SK-N-MC (cell line): Measurements from ENCODE around the gene DHX36.

ENCODE experiments used
- DNase-seq: peaks from one replicate; pipeline ENCODE4 v3.0.0-alpha.2; 2011; ENCODE audit warnings: low read depth, low spot score
- H3K27ac ChIP-seq: fragments of 200-600 bp; sonication (generic); 2 replicates; pipeline ENCODE4 v1.5.1; 2016; ENCODE audit warnings: mixed run types
- H3K36me3 ChIP-seq: fragments of 200-600 bp; sonication (generic); 2 replicates; pipeline ENCODE4 v1.6.1; 2017; ENCODE audit warnings: antibody characterized with exemption, low read length, mixed read lengths; ENCODE audit not compliant: insufficient read depth
- H3K4me3 ChIP-seq: fragments of 200-600 bp; sonication (generic); 2 replicates; pipeline ENCODE4 v1.5.1; 2016
- H3K9ac ChIP-seq: fragments of 200-600 bp; sonication (generic); 2 replicates; pipeline ENCODE4 v1.8.0; 2017; ENCODE audit warnings: mixed run types, mixed read lengths; ENCODE audit not compliant: insufficient read length
- H3K9me3 ChIP-seq: fragments of 200-600 bp; sonication (generic); 2 replicates; pipeline ENCODE4 v1.6.1; 2017; ENCODE audit warnings: low read depth, mild to moderate bottlenecking, antibody characterized with exemption, low read length, moderate library complexity, mixed read lengths
- EZH2 ChIP-seq: fragments of 200-600 bp; sonication (generic); IDR thresholded peaks from one replicate; pipeline ENCODE4 v1.6.1; 2017; ENCODE audit warnings: antibody characterized with exemption
- FOXP2 ChIP-seq: optimal IDR thresholded peaks from 2 replicates; pipeline ENCODE3; 2011; ENCODE audit warnings: mild to moderate bottlenecking, moderate library complexity; ENCODE audit not compliant: insufficient read depth; ENCODE audit errors: extremely low read length, control extremely low read depth
- POLR2AphosphoS5 ChIP-seq: IDR thresholded peaks from 2 replicates; pipeline ENCODE4 v1.6.1; 2012; ENCODE audit warnings: mild to moderate bottlenecking, low read depth, low read length, borderline replicate concordance

The DHX36 gene

GRCh38 chr3:154240235-154240634 lies 84.1 kb downstream of the DHX36 start:
- Histone ChIP-seq H3K27ac (no peak overlapping the region), H3K9ac (no peak overlapping the region), H3K4me3 (no peak overlapping the region), H3K36me3 (peaks cover 13% of the 10 kb centered on the region), H3K9me3 (no peaks in the 10 kb centered on the region)
- DNase-seq: no peak
- TF ChIP-seq POLR2AphosphoS5 (no peak), FOXP2 (no peak), EZH2 (no peak)

DNA sequence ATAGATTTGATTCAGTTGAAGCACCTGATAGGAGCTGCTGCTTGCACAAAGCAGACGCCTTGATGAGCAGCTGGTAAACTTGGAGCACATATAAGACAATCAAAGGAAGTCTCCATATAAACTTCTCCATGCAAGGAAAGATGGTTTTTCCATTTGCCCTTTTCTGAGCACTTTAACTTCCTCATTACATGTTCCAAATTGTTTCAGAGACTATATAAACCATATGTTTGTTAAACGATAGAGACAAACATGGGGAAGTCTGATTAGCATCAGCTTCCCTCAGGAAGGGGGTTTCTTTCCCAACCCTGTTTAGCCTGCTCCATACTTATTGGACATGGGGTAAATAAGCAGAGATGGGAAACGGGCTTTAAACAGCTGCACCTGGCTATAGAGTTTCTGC lies 88.0 kb downstream of the DHX36 start:
- no peaks in the 10 kb centered on the region for H3K9me3 ChIP-seq
- H3K9ac ChIP-seq: no peak overlapping the region
- DNase-seq: no peak
- TF ChIP-seq EZH2: no peak
- no peak for TF ChIP-seq FOXP2
- no peak for TF ChIP-seq POLR2AphosphoS5
- H3K36me3 ChIP-seq: peaks cover 10% of the 10 kb centered on the region
- H3K27ac ChIP-seq: no peak overlapping the region
- H3K4me3 ChIP-seq: no peak overlapping the region

DNA sequence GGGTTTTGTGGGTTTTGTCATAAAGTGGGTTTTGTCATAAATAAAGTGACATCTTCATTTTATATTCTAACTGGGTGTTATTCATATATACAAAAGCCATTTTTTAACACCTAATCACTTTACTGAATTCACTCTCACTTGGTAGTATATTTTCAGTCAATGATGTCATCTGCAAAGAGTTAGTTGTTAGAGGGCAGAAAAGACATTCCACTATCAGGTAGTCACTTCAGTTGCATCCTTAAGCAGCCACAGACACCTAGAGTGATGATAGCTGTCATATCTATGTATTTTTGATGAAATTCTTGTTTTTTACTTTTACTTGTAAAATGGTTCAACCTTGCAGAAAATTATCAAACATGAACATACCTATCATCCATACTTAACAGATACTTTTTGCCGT lies 89.0 kb downstream of the DHX36 start:
- no peaks in the 10 kb centered on the region for H3K9me3 ChIP-seq
- TF ChIP-seq FOXP2 (no peak), POLR2AphosphoS5 (no peak), EZH2 (no peak)
- H3K36me3 ChIP-seq: 0 out of 2 replicates have a peak, but pooled peaks cover 2% of the 10 kb centered on the region
- no peak overlapping the region for H3K4me3 ChIP-seq
- no peak overlapping the region for H3K27ac ChIP-seq
- H3K9ac ChIP-seq: no peak overlapping the region
- no peak for DNase-seq

DNA sequence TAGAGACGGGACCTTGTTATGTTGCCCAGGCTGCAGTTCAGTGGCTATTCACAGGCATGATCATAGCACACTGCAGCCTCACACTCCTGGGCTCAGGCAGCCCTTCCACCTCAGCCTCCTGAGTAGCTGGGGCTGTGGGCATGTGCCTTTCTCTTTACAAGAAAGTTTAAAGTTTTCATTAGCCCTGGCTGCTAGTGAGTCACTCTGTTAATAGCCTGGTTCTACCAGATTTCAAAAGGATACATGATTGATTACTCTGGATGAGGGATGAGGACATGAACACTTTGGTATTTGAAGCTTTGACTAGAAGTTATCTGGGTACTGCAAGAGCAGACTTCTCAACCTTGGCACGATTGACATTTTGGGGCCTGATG lies 95.1 kb downstream of the DHX36 start:
- H3K9me3 ChIP-seq: no peaks in the 10 kb centered on the region
- H3K27ac ChIP-seq: no peak overlapping the region
- no peak overlapping the region for H3K9ac ChIP-seq
- H3K36me3 ChIP-seq: no peaks in the 10 kb centered on the region; the same call in 1 of the 2 replicates
- TF ChIP-seq POLR2AphosphoS5: no peak
- TF ChIP-seq FOXP2: no peak
- no peak for TF ChIP-seq EZH2
- no peak for DNase-seq
- H3K4me3 ChIP-seq: no peak overlapping the region

DNA sequence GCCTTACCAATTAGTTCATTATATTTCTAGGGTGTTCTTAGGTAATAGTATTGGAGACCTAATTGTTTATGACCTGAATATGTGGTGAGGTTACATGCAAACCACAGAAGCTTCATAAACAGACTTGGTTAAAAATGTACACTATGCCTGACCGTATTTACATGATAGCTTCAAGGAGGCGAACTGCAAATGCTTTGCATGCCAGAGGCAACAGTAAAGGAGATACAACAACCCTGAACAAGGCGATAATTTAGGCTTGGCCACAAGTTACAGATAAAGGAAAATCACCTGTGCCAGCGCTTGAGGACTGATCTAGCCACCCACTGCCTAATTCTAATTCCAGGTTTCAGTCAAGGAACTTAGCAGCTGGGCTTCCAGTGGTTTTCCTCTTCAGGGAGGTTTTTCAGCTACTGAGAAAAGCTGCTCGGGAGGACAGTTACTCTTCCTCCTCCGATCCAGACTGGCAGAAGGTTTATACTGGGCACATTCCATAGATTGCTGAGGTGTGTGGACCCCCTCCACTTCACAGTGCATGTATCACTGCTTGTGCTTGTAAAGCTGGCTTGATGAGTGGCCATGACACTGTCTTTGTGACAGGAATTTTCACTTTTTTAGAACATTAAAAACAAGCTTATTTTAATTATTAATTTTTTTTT lies 95.6 kb downstream of the DHX36 start:
- Histone ChIP-seq H3K4me3 (no peak overlapping the region), H3K9ac (no peak overlapping the region), H3K9me3 (no peaks in the 10 kb centered on the region), H3K36me3 (no peaks in the 10 kb centered on the region; the same call in 1 of the 2 replicates), H3K27ac (no peak overlapping the region)
- DNase-seq: no peak
- no peak for TF ChIP-seq EZH2
- no peak for TF ChIP-seq POLR2AphosphoS5
- TF ChIP-seq FOXP2: no peak

DNA sequence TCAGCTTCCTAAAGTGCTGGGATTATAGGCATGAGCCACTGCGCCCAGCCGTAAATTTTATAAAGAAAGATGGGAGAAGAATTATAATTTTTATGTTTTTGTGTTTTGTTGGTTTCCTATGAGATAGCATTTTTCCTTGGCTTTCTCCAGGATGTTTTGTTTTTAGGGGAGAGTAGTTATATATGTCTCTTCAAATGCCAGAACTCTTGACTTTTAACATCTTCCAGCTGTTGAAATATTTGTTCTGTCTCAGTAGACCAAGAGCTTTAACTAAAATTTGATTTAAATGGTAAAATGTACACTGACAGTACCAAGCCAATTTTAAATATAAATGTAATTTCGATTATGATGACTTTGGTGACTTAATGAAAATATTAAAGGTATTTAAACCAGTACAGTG lies 96.8 kb downstream of the DHX36 start:
- Histone ChIP-seq H3K9me3 (no peaks in the 10 kb centered on the region), H3K27ac (no peak overlapping the region), H3K9ac (no peak overlapping the region), H3K36me3 (no peaks in the 10 kb centered on the region; the same call in 1 of the 2 replicates), H3K4me3 (no peak overlapping the region)
- no peak for DNase-seq
- TF ChIP-seq FOXP2 (no peak), POLR2AphosphoS5 (no peak), EZH2 (no peak)

- Histone ChIP-seq H3K9me3 (no peaks in the 10 kb centered on the region), H3K4me3 (no peak overlapping the region), H3K36me3 (no peaks in the 10 kb centered on the region; the same call in 1 of the 2 replicates), H3K27ac (no peak overlapping the region), H3K9ac (no peak overlapping the region)
- TF ChIP-seq POLR2AphosphoS5: no peak
- TF ChIP-seq FOXP2: no peak
- TF ChIP-seq EZH2: no peak
- DNase-seq: no peak
These were observed 98.8 kb downstream of the DHX36 start for GRCh38 chr3:154225536-154225935.

GRCh38 chr3:154224866-154225265 lies 99.4 kb downstream of the DHX36 start:
- Histone ChIP-seq H3K9ac (no peak overlapping the region), H3K4me3 (no peak overlapping the region), H3K27ac (no peak overlapping the region), H3K36me3 (no peaks in the 10 kb centered on the region; the same call in 1 of the 2 replicates), H3K9me3 (no peaks in the 10 kb centered on the region)
- TF ChIP-seq POLR2AphosphoS5: no peak
- no peak for TF ChIP-seq FOXP2
- no peak for TF ChIP-seq EZH2
- DNase-seq: no peak

GRCh38 chr3:154224366-154224765 lies 99.9 kb downstream of the DHX36 start:
- Histone ChIP-seq H3K27ac (no peak overlapping the region), H3K4me3 (no peak overlapping the region), H3K9me3 (no peaks in the 10 kb centered on the region), H3K36me3 (no peaks in the 10 kb centered on the region; the same call in 1 of the 2 replicates), H3K9ac (no peak overlapping the region)
- TF ChIP-seq POLR2AphosphoS5 (no peak), FOXP2 (no peak), EZH2 (no peak)
- no peak for DNase-seq
